HepG2 (cell line): ENCODE results near the gene B3GAT3. TPM values are rescaled to one million over a fixed set of nuclear protein-coding genes. Genes with fewer than 3 reads are reported as not detected.

Source experiments
- ARID5B ChIP-seq: IDR thresholded peaks from 2 replicates; pipeline ENCODE4 v1.4.0; 2020; ENCODE audit warnings: mild to moderate bottlenecking, missing genetic modification reagents
- DR1 ChIP-seq: sonication (generic); formaldehyde crosslinking; IDR thresholded peaks from 2 replicates; pipeline ENCODE4 v1.8.0; 2021; ENCODE audit warnings: mild to moderate bottlenecking, missing genetic modification reagents, inconsistent platforms
- GMEB1 ChIP-seq: sonication (generic); formaldehyde crosslinking; IDR thresholded peaks from 2 replicates; pipeline ENCODE4 v1.5.1; 2020; ENCODE audit warnings: missing genetic modification reagents, mild to moderate bottlenecking, borderline replicate concordance
- NFE2 ChIP-seq: sonication (generic); formaldehyde crosslinking; IDR thresholded peaks from 2 replicates; pipeline ENCODE4 v1.4.0; 2020; ENCODE audit warnings: missing genetic modification reagents
- SAP130 ChIP-seq: IDR thresholded peaks from 2 replicates; pipeline ENCODE4 v1.6.1; 2016; ENCODE audit warnings: low read depth
- SATB2 ChIP-seq: sonication (generic); formaldehyde crosslinking; IDR thresholded peaks from 2 replicates; pipeline ENCODE4 v1.5.0; 2020; ENCODE audit warnings: missing genetic modification reagents
- SMARCE1 ChIP-seq: fragments of 450-650 bp; IDR thresholded peaks from 2 replicates; pipeline ENCODE4 v1.6.1; 2017; ENCODE audit warnings: borderline replicate concordance
- SNAI1 ChIP-seq: sonication (generic); formaldehyde crosslinking; IDR thresholded peaks from 2 replicates; pipeline ENCODE4 v1.5.0; 2020; ENCODE audit warnings: mild to moderate bottlenecking, missing genetic modification reagents, borderline replicate concordance
- SRSF4 ChIP-seq: fragments of 200-400 bp; formaldehyde crosslinking; IDR thresholded peaks from one replicate; pipeline ENCODE4 v1.6.1; 2018; ENCODE audit warnings: mild to moderate bottlenecking, low read depth, low read length, moderate library complexity; ENCODE audit not compliant: poor library complexity, severe bottlenecking
- TFDP1 ChIP-seq: IDR thresholded peaks from 2 replicates; pipeline ENCODE4 v1.6.1; 2016; ENCODE audit warnings: missing compliant biosample characterization, missing genetic modification reagents, borderline replicate concordance
- ZC3H13 ChIP-seq: sonication (generic); formaldehyde crosslinking; IDR thresholded peaks from 2 replicates; pipeline ENCODE4 v1.8.1; 2023; ENCODE audit warnings: mild to moderate bottlenecking, missing genetic modification reagents, moderate library complexity
- ZFY ChIP-seq: sonication (generic); formaldehyde crosslinking; IDR thresholded peaks from 2 replicates; pipeline ENCODE4 v1.4.0; 2020; ENCODE audit warnings: missing genetic modification reagents
- ZNF138 ChIP-seq: sonication (generic); formaldehyde crosslinking; IDR thresholded peaks from 2 replicates; pipeline ENCODE4 v1.5.0; 2020; ENCODE audit warnings: mild to moderate bottlenecking, low read depth, missing genetic modification reagents
- polyA plus RNA-seq, 8 experiments: library from polyadenylated mRNA; depleted of rRNA in 3 of 8; stranded (reverse) in 7 of 8; unstranded in 1 of 8; fragments of >200 nt; fragmentation: Illumina TruSeq in 4 of 8; extraction: Trizol in 4 of 8; gene quantifications; 2 replicates each; pipeline versions ENCODE4 v1.2.1 to v1.2.3, GENCODE V29; 2011 to 2016; ENCODE audit warnings: low read depth in 4 of 8, missing spikeins in 1 of 8, mixed read lengths in 1 of 8; ENCODE audit not compliant: insufficient read depth in 1 of 8
- total RNA-seq, 5 experiments: library from RNA; depleted of rRNA; stranded (reverse); fragments of >200 nt; fragmentation: Illumina TruSeq; extraction: Trizol; gene quantifications; 2 replicates each; pipeline ENCODE4 v1.2.3, GENCODE V29; 2016; ENCODE audit warnings: low read depth in 1 of 5
- TF ChIP-seq, protein P1 (sequence below): sonication (generic); formaldehyde crosslinking; IDR thresholded peaks from 2 replicates; pipeline ENCODE4 v1.5.0; 2020; ENCODE audit warnings: missing genetic modification reagents
- TF ChIP-seq, protein P2 (sequence below): sonication (generic); formaldehyde crosslinking; IDR thresholded peaks from 2 replicates; pipeline ENCODE4 v1.5.1; 2020; ENCODE audit warnings: missing genetic modification reagents, mild to moderate bottlenecking, borderline replicate concordance
- TF ChIP-seq, protein P3 (sequence below): IDR thresholded peaks from 2 replicates; pipeline ENCODE4 v1.6.1; 2012; ENCODE audit warnings: inconsistent platforms

Gene B3GAT3
- total and polyA plus RNA-seq, 2 of the 13 experiments (the other 11 are each of a cell fraction or from before 2014, with no cell fraction given) = 21.3 to 26.1 TPM

DNA sequence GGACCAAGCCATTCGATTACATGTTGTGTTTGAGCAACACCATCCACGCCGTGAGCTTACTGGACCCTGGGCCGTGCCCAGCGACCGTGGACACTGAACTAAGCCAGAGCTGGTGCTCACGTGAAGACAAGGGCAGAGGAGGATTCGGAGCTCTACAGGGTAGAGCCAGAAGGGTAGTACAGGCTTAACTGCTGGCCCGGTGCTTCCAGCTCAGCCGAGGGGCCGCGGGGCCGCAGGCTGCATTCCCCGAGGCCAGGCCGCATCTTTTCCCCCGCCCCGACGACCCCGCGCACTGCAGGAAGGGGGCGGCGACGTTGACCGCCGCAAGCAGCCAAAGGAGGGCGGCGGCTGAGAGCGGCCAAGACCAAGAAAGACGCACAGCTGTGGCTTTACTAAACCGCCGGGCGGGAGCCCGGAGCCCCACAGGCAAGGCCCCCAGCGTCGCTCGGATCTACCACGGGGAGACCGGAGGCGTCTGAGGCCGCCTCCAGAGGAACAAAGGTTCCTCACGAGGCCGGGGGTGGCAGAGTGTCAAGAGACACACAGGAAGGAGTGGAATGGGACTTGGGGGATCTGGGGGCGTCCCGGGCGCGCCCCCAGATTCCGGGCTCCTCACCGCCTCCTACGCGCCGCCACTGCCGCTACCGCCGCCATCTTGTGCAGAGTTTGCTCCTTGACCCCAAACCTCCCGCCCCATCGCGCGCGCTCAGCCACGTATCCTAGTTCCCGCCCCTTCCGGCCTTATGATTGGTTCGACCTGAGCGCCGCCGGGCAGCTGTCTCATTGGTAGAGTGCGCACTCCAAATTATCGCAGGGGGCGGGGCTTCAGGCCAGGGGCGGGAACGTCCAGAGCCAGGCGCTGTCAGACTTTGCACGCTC lies 24.4 kb upstream of the B3GAT3 start, which contains the start of gene GANAB (continued):
- TF ChIP-seq ARID5B (CRISPR knock-in tag) = peak; percentile 29; the same call in 1 of the 2 replicates
- TF ChIP-seq TFDP1 = peak; percentile 85
- peak; percentile 87 for TF ChIP-seq GMEB1 (CRISPR knock-in tag)
- TF ChIP-seq NFE2 (CRISPR knock-in tag) = no peak
- TF ChIP-seq, protein P1, sequence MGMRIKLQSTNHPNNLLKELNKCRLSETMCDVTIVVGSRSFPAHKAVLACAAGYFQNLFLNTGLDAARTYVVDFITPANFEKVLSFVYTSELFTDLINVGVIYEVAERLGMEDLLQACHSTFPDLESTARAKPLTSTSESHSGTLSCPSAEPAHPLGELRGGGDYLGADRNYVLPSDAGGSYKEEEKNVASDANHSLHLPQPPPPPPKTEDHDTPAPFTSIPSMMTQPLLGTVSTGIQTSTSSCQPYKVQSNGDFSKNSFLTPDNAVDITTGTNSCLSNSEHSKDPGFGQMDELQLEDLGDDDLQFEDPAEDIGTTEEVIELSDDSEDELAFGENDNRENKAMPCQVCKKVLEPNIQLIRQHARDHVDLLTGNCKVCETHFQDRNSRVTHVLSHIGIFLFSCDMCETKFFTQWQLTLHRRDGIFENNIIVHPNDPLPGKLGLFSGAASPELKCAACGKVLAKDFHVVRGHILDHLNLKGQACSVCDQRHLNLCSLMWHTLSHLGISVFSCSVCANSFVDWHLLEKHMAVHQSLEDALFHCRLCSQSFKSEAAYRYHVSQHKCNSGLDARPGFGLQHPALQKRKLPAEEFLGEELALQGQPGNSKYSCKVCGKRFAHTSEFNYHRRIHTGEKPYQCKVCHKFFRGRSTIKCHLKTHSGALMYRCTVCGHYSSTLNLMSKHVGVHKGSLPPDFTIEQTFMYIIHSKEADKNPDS = no peak
- TF ChIP-seq, protein P2, sequence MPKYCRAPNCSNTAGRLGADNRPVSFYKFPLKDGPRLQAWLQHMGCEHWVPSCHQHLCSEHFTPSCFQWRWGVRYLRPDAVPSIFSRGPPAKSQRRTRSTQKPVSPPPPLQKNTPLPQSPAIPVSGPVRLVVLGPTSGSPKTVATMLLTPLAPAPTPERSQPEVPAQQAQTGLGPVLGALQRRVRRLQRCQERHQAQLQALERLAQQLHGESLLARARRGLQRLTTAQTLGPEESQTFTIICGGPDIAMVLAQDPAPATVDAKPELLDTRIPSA = no peak
- TF ChIP-seq ZNF138 (CRISPR knock-in tag) = no peak
- no peak for TF ChIP-seq SRSF4
- TF ChIP-seq SAP130 = peak; percentile 87
- peak; percentile 100 for TF ChIP-seq ZC3H13 (CRISPR knock-in tag)
- no peak for TF ChIP-seq SNAI1 (CRISPR knock-in tag)
- TF ChIP-seq ZFY (CRISPR knock-in tag) = peak; percentile 93
- TF ChIP-seq, protein P3, sequence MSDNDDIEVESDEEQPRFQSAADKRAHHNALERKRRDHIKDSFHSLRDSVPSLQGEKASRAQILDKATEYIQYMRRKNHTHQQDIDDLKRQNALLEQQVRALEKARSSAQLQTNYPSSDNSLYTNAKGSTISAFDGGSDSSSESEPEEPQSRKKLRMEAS = peak; percentile 42
- TF ChIP-seq SATB2 (CRISPR knock-in tag) = no peak
- TF ChIP-seq DR1 (CRISPR knock-in tag) = peak; percentile 64; the same call in 1 of the 2 replicates
- no peak for TF ChIP-seq SMARCE1
